Measurements from ENCODE around the gene GAS7. TPM values are rescaled to one million over a fixed set of nuclear protein-coding genes. Genes with fewer than 3 reads are reported as not detected.

The GAS7 gene
- polyA plus RNA-seq, 1 donor (not counting 4 experiments of a cell fraction or from before 2014, with no cell fraction given): 0.10 TPM

- DNase-seq (ENCODE audit: low read depth, low spot score) (no peak), FAIRE-seq (no peak)
Observed at GRCh38 chr17:10116753-10117420, 81.5 kb downstream of the GAS7 start.

DNA sequence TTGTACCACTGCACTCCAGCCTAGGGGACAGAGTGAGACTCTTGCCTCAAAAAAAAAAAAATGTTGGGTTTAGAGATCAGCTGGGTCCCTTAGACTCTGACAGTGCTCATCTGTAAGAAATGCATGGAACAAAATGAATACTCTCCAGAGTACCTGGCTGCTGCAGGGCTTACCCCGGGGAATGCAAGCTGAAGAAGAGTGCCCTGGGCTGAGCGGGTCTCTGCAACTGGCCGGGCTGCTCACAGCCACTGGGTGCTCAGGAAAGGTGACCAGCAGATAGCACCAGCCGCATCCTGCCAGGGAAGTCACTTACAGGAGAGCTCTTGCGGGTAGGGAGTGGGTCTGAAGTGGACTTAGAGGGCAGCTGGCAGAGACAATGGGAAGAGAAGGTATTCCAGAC is 82.1 kb downstream of the GAS7 start:
- dilution Hi-C loops (cut with MboI; ENCODE audit: extremely low pct_ligation_motif_present, low sequenced_read_pairs): no loop called here
- Histone ChIP-seq H3K4me2 (ENCODE audit: control insufficient read depth, extremely low read depth, insufficient read depth, low read depth, low read length) (no peak overlapping the region), H4K20me1 (ENCODE audit: control insufficient read depth, extremely low read depth, insufficient read depth, low read length) (no peaks in the 10 kb centered on the region), H3K9ac (ENCODE audit: control insufficient read depth, extremely low read depth, insufficient read depth, low read length) (no peak overlapping the region), H3K27ac (ENCODE audit: control insufficient read depth, insufficient read depth, low read length) (no peak overlapping the region), H2AFZ (ENCODE audit: control insufficient read depth, low read length) (no peak overlapping the region), H3K4me1 (ENCODE audit: control insufficient read depth, extremely low read depth, insufficient read depth, low read length) (peaks cover 26% of the 10 kb centered on the region), H3K36me3 (ENCODE audit: control insufficient read depth in 2 of 2, extremely low read depth in 1 of 2, insufficient read depth in 2 of 2, low read length in 2 of 2) (no peaks in the 10 kb centered on the region), H3K4me3 (ENCODE audit: control insufficient read depth in 2 of 3, extremely low read depth in 1 of 3, insufficient read depth in 2 of 3, low read depth in 1 of 3, low read length in 3 of 3) (no peak overlapping the region), H3K9me1 (ENCODE audit: control insufficient read depth, extremely low read depth, insufficient read depth, low read length) (no peaks in the 10 kb centered on the region), H3K27me3 (ENCODE audit: control insufficient read depth, extremely low read depth, insufficient read depth, low read length) (peaks cover 3% of the 10 kb centered on the region), H3K79me2 (ENCODE audit: control insufficient read depth, insufficient read depth, low read length) (no peaks in the 10 kb centered on the region), H3K9me3 (ENCODE audit: control insufficient read depth, low read depth, low read length) (no peaks in the 10 kb centered on the region)
- no peak for TF ChIP-seq EZH2 (IDR thresholded peaks at IDR 0.05; ENCODE audit: low read length)
- FAIRE-seq (no peak), DNase-seq (ENCODE audit: low read depth, low spot score) (no peak)

More at GRCh38 chr17:10116753-10117420, 81.5 kb downstream of the GAS7 start:
- Histone ChIP-seq H3K27ac (ENCODE audit: control insufficient read depth, insufficient read depth, low read length) (no peak overlapping the region), H3K36me3 (ENCODE audit: control insufficient read depth in 2 of 2, extremely low read depth in 1 of 2, insufficient read depth in 2 of 2, low read length in 2 of 2) (no peaks in the 10 kb centered on the region), H3K27me3 (ENCODE audit: control insufficient read depth, extremely low read depth, insufficient read depth, low read length) (peaks cover 3% of the 10 kb centered on the region), H3K4me3 (ENCODE audit: control insufficient read depth in 2 of 3, extremely low read depth in 1 of 3, insufficient read depth in 2 of 3, low read depth in 1 of 3, low read length in 3 of 3) (no peak overlapping the region), H3K4me2 (ENCODE audit: control insufficient read depth, extremely low read depth, insufficient read depth, low read depth, low read length) (no peak overlapping the region), H3K9me1 (ENCODE audit: control insufficient read depth, extremely low read depth, insufficient read depth, low read length) (no peaks in the 10 kb centered on the region), H4K20me1 (ENCODE audit: control insufficient read depth, extremely low read depth, insufficient read depth, low read length) (no peaks in the 10 kb centered on the region), H3K9ac (ENCODE audit: control insufficient read depth, extremely low read depth, insufficient read depth, low read length) (no peak overlapping the region), H3K4me1 (ENCODE audit: control insufficient read depth, extremely low read depth, insufficient read depth, low read length) (peaks cover 26% of the 10 kb centered on the region), H2AFZ (ENCODE audit: control insufficient read depth, low read length) (no peak overlapping the region), H3K79me2 (ENCODE audit: control insufficient read depth, insufficient read depth, low read length) (no peaks in the 10 kb centered on the region), H3K9me3 (ENCODE audit: control insufficient read depth, low read depth, low read length) (no peaks in the 10 kb centered on the region)
- TF ChIP-seq CTCF (optimal IDR thresholded peaks at IDR 0.05 in 1 of 3, IDR thresholded peaks at IDR 0.05 in 1 of 3, conservative IDR thresholded peaks at IDR 0.05 in 1 of 3; ENCODE audit: extremely low read depth in 1 of 3, insufficient read depth in 2 of 3, low read length in 3 of 3) (no peak), EZH2 (IDR thresholded peaks at IDR 0.05; ENCODE audit: low read length) (no peak)
- dilution Hi-C loops (cut with MboI; ENCODE audit: extremely low pct_ligation_motif_present, low sequenced_read_pairs): no loop called here

DNA sequence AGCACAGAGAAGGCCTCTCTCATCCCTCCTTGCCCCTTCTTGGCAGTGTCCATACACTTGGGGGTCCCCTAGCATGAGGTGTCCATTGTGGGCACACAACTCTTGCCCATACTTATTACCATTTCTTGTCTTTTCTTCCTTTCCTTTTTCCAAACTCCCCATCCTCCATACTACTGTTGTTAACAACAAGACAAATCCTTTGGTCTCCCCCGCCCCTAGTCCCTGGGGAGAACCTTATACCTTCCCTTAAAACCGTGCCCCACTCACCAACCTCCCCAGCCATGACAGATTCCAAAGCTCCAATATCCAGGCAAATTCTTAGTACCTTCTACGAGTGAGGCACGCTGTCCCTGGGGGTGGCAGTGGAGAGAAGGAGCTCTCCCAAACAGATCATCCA is 82.9 kb downstream of the GAS7 start:
- H3K9me1 ChIP-seq (ENCODE audit: control insufficient read depth, extremely low read depth, insufficient read depth, low read length): no peaks in the 10 kb centered on the region
- H3K79me2 ChIP-seq (ENCODE audit: control insufficient read depth, insufficient read depth, low read length): no peaks in the 10 kb centered on the region
- H4K20me1 ChIP-seq (ENCODE audit: control insufficient read depth, extremely low read depth, insufficient read depth, low read length): no peaks in the 10 kb centered on the region
- no peak overlapping the region for H3K27ac ChIP-seq (ENCODE audit: control insufficient read depth, insufficient read depth, low read length)
- H3K4me1 ChIP-seq (ENCODE audit: control insufficient read depth, extremely low read depth, insufficient read depth, low read length): peaks cover 26% of the 10 kb centered on the region
- H3K27me3 ChIP-seq (ENCODE audit: control insufficient read depth, extremely low read depth, insufficient read depth, low read length): peaks cover under 1% of the 10 kb centered on the region
- no peak for DNase-seq (ENCODE audit: low read depth, low spot score)
- no peak overlapping the region for H3K9ac ChIP-seq (ENCODE audit: control insufficient read depth, extremely low read depth, insufficient read depth, low read length)
- H3K9me3 ChIP-seq (ENCODE audit: control insufficient read depth, low read depth, low read length): no peaks in the 10 kb centered on the region
- H3K4me3 ChIP-seq (ENCODE audit: control insufficient read depth in 2 of 3, extremely low read depth in 1 of 3, insufficient read depth in 2 of 3, low read depth in 1 of 3, low read length in 3 of 3): peak overlapping the region in 1 of 3 experiments; percentile 40
- no peak for FAIRE-seq
- peak overlapping the region; percentile 78 for H3K4me2 ChIP-seq (ENCODE audit: control insufficient read depth, extremely low read depth, insufficient read depth, low read depth, low read length)
- H2AFZ ChIP-seq (ENCODE audit: control insufficient read depth, low read length): no peak overlapping the region
- H3K36me3 ChIP-seq (ENCODE audit: control insufficient read depth in 2 of 2, extremely low read depth in 1 of 2, insufficient read depth in 2 of 2, low read length in 2 of 2): no peaks in the 10 kb centered on the region
- TF ChIP-seq EZH2 (IDR thresholded peaks at IDR 0.05; ENCODE audit: low read length): no peak
- TF ChIP-seq CTCF (optimal IDR thresholded peaks at IDR 0.05 in 1 of 3, IDR thresholded peaks at IDR 0.05 in 1 of 3, conservative IDR thresholded peaks at IDR 0.05 in 1 of 3; ENCODE audit: extremely low read depth in 1 of 3, insufficient read depth in 2 of 3, low read length in 3 of 3): no peak
- dilution Hi-C loops (cut with MboI; ENCODE audit: extremely low pct_ligation_motif_present, low sequenced_read_pairs): no loop called here

Data from keratinocyte (primary cell).